ENCODE data around the gene MICAL2. TPM values are rescaled to one million over a fixed set of nuclear protein-coding genes. Genes with fewer than 3 reads are reported as not detected.

MICAL2 gene
- total RNA-seq, 4 donors from 2014 or later: 27.4 to 63.6 (median 51.9) TPM

DNA sequence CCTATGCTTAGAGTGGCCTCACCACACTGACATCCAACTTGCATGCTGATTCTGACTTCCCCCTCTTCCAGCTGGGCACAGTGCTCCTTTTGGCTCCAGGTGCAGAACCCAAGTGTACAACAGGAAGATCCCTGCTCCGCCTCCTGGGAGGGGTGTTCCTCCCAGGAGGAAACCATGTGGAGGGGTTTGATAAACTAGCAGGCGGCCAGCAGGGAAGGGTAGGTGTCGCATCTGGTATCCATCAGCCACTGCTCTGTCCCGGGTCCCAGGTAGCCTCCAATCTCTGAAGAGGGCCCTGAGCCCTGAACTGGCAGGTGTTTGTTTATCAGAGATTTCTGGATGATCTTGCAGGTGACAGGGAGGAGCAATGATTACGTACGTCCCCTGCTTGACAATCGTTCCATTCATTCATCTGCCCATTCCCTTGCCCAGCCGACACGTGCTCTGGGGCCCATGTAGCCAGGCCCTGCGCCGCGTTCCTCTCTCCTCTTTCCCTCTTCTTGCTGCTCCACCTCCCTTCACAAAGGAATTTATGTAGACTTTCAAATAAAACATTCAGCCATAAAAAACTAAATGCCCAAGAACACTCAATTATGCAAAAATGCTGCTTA is 41.2 kb upstream of the MICAL2 start:
- H3K27ac ChIP-seq: no peak overlapping the region
- WGBS, 2 donors: 85 to 89% methylated on average over 11 to 12 of the region's 12 CpGs
- DNase-seq: no peak
- no peaks in the 10 kb centered on the region for H3K9me3 ChIP-seq
- no peak overlapping the region for H3K4me3 ChIP-seq (replicated peaks in 1 of 3)
- H3K36me3 ChIP-seq: no peaks in the 10 kb centered on the region
- H3K4me1 ChIP-seq: peaks cover 3 to 11% of the 10 kb centered on the region in 2 donors
- TF ChIP-seq CTCF (IDR thresholded peaks at IDR 0.05) (no peak), POLR2A (IDR thresholded peaks at IDR 0.05) (no peak)
- H3K27me3 ChIP-seq: no peaks in the 10 kb centered on the region
- intact Hi-C loops (cut with DNase I): no loop called here

GRCh38 chr11:12070446-12071267 is 39.7 kb upstream of the MICAL2 start:
- WGBS, 2 donors: 85 to 94% methylated on average over 14 of the region's 14 CpGs
- Histone ChIP-seq H3K9me3 (no peaks in the 10 kb centered on the region), H3K27me3 (no peaks in the 10 kb centered on the region), H3K4me3 (replicated peaks in 1 of 3) (no peak overlapping the region), H3K4me1 (peaks cover 3 to 11% of the 10 kb centered on the region in 2 donors), H3K27ac (no peak overlapping the region), H3K36me3 (no peaks in the 10 kb centered on the region)
- DNase-seq: no peak
- TF ChIP-seq CTCF (IDR thresholded peaks at IDR 0.05) (no peak), POLR2A (IDR thresholded peaks at IDR 0.05) (no peak)
- intact Hi-C loops (cut with DNase I): no loop called here

DNA sequence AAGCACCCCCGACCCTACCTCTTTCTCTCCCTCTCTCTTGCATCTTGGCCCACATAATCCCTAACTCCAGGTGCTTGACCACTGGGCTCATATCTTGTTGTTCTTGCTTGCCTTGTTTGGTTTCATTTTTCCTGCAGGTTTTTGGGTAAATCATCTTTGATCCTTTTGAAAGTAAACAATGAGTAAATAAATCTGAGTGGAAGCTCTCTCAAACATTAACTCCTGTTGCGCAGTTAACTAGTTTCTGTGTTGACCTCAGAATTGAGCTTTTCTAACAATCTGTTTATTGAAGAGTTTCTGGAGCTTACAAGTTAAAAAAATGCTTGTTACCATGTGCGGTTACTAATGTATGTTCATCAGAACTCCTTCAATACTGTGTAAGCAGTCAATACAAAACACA is 38.8 kb upstream of the MICAL2 start:
- Histone ChIP-seq H3K27ac (no peak overlapping the region), H3K4me3 (replicated peaks in 1 of 3) (no peak overlapping the region), H3K9me3 (no peaks in the 10 kb centered on the region), H3K27me3 (no peaks in the 10 kb centered on the region), H3K4me1 (peaks cover 8 to 9% of the 10 kb centered on the region in 2 donors), H3K36me3 (no peaks in the 10 kb centered on the region)
- no peak for DNase-seq
- intact Hi-C loops (cut with DNase I): no loop called here
- WGBS, 2 donors: 93% methylated on average over 3 of the region's 3 CpGs
- no peak for TF ChIP-seq CTCF (IDR thresholded peaks at IDR 0.05)
- TF ChIP-seq POLR2A (IDR thresholded peaks at IDR 0.05): no peak

- Histone ChIP-seq H3K4me3 (replicated peaks in 1 of 3) (no peak overlapping the region), H3K4me1 (peaks cover 3 to 5% of the 10 kb centered on the region in 2 donors), H3K27ac (no peak overlapping the region), H3K36me3 (no peaks in the 10 kb centered on the region), H3K9me3 (no peaks in the 10 kb centered on the region), H3K27me3 (no peaks in the 10 kb centered on the region)
- no peak for TF ChIP-seq POLR2A (IDR thresholded peaks at IDR 0.05)
- TF ChIP-seq CTCF (IDR thresholded peaks at IDR 0.05): no peak
- intact Hi-C loops (cut with DNase I): no loop called here
- DNase-seq: no peak
- 89 to 94% methylated on average over 8 of the region's 8 CpGs for WGBS, 2 donors
Observed at GRCh38 chr11:12073436-12073835, 37.0 kb upstream of the MICAL2 start.

DNA sequence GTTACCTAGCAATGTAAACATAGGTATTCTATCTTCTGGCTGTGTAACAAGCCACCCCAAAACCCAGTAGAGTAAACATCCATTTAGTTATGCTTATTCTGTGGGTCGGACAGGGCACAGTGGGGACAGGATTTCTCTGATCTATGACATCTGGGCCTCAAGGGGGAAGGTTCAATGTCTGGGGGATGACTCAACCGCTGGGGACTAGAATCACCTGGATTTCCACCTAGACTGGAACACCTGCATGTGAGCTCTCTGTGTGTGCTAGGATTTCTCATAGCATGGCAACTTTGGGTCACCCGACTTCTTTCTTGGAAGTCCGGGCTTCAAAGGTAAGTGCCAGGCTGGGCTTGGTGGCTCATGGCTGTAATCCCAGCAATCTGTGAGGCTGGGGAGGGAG is 36.5 kb upstream of the MICAL2 start:
- no peak for DNase-seq
- Histone ChIP-seq H3K36me3 (no peaks in the 10 kb centered on the region), H3K27ac (no peak overlapping the region), H3K4me3 (replicated peaks in 1 of 3) (no peak overlapping the region), H3K9me3 (no peaks in the 10 kb centered on the region), H3K4me1 (peaks cover 3 to 5% of the 10 kb centered on the region in 2 donors), H3K27me3 (no peaks in the 10 kb centered on the region)
- no peak for TF ChIP-seq POLR2A (IDR thresholded peaks at IDR 0.05)
- no peak for TF ChIP-seq CTCF (IDR thresholded peaks at IDR 0.05)
- 93 to 100% methylated on average over 3 to 4 of the region's 4 CpGs for WGBS, 2 donors
- intact Hi-C loops (cut with DNase I): no loop called here

Measured in thyroid gland (tissue), 4 donors.